HG03342 (cell line): Measurements from ENCODE around the gene EPB41L4B.

Source experiments
- ATAC-seq: cut with Tn5 transposase; IDR thresholded peaks from one replicate; pipeline ENCODE4 v1.9.1; 2021; ENCODE audit warnings: mild to moderate bottlenecking, moderate library complexity; ENCODE audit not compliant: unreplicated experiment

Gene EPB41L4B

GRCh38 chr9:109270971-109271925 is 49.6 kb downstream of the EPB41L4B start:
- ATAC-seq = no peak

GRCh38 chr9:109270441-109270840 is 50.4 kb downstream of the EPB41L4B start:
- ATAC-seq = no peak

- ATAC-seq = no peak
Measured at GRCh38 chr9:109269839-109270238, 51.0 kb downstream of the EPB41L4B start.

GRCh38 chr9:109269081-109269480 is 51.8 kb downstream of the EPB41L4B start:
- ATAC-seq = no peak

GRCh38 chr9:109267555-109267954 is 53.3 kb downstream of the EPB41L4B start:
- ATAC-seq = no peak

GRCh38 chr9:109264877-109265587 is 55.8 kb downstream of the EPB41L4B start:
- no peak for ATAC-seq

GRCh38 chr9:109263358-109263757 is 57.5 kb downstream of the EPB41L4B start:
- ATAC-seq = no peak

- ATAC-seq = no peak
Measured at GRCh38 chr9:109258481-109259302, 62.2 kb downstream of the EPB41L4B start.

- ATAC-seq = no peak
Measured at GRCh38 chr9:109256336-109256735, 64.5 kb downstream of the EPB41L4B start.

GRCh38 chr9:109255394-109255793 is 65.5 kb downstream of the EPB41L4B start:
- ATAC-seq = no peak

- no peak for ATAC-seq
Measured at GRCh38 chr9:109254317-109254716, 66.5 kb downstream of the EPB41L4B start.

- no peak for ATAC-seq
Measured at GRCh38 chr9:109253637-109254284, 67.1 kb downstream of the EPB41L4B start.

GRCh38 chr9:109253241-109253636 is 67.6 kb downstream of the EPB41L4B start:
- ATAC-seq = no peak

- ATAC-seq = no peak
Measured at GRCh38 chr9:109252291-109252690, 68.6 kb downstream of the EPB41L4B start.

- ATAC-seq = no peak
Measured at GRCh38 chr9:109251776-109252106, 69.1 kb downstream of the EPB41L4B start.

GRCh38 chr9:109251080-109251775 is 69.6 kb downstream of the EPB41L4B start:
- ATAC-seq = no peak

- no peak for ATAC-seq
Measured at GRCh38 chr9:109250771-109251079, 70.1 kb downstream of the EPB41L4B start.

GRCh38 chr9:109250311-109250741 is 70.5 kb downstream of the EPB41L4B start:
- ATAC-seq = no peak

GRCh38 chr9:109249615-109250014 is 71.2 kb downstream of the EPB41L4B start:
- ATAC-seq = no peak

- ATAC-seq = no peak
Measured at GRCh38 chr9:109248133-109248581, 72.7 kb downstream of the EPB41L4B start.
